Forelimb muscle (tissue), 1 donor: ENCODE measurements around the gene CIDEC. TPM values are rescaled to one million over a fixed set of nuclear protein-coding genes. Genes with fewer than 3 reads are reported as not detected.
"Not testable (repeated sequence)": the region's sequence is repeated elsewhere in the genome, so short reads cannot be mapped to it uniquely, and the experiment has no call there.

Source experiments
- DNase-seq: peaks from one replicate; pipeline ENCODE4 v3.0.0-alpha.2; 2013; ENCODE audit warnings: low read depth
- polyA plus RNA-seq: library from polyadenylated mRNA; unstranded; fragments of 120-200 nt; gene quantifications from one replicate; pipeline ENCODE4 v1.2.1, GENCODE V29; 2013; ENCODE audit not compliant: insufficient read length

CIDEC gene
- polyA plus RNA-seq, 1 donor = 0.22 TPM

- DNase-seq = no peak
These were observed 21.9 kb upstream of the CIDEC start for GRCh38 chr3:9901967-9902366.

- DNase-seq = not testable (repeated sequence)
These were observed 20.9 kb upstream of the CIDEC start for GRCh38 chr3:9900965-9901415.

- no peak for DNase-seq
These were observed 19.3 kb upstream of the CIDEC start for GRCh38 chr3:9899289-9899791.

GRCh38 chr3:9898467-9899241, 18.6 kb upstream of the CIDEC start:
- DNase-seq = no peak

- no peak for DNase-seq
These were observed 17.6 kb upstream of the CIDEC start for GRCh38 chr3:9897408-9898372.

GRCh38 chr3:9896755-9897407, 16.8 kb upstream of the CIDEC start:
- DNase-seq = not testable (repeated sequence)

- DNase-seq = not testable (repeated sequence)
These were observed 15.7 kb upstream of the CIDEC start for GRCh38 chr3:9895715-9896114.

GRCh38 chr3:9893739-9894138, 13.7 kb upstream of the CIDEC start:
- DNase-seq = no peak

GRCh38 chr3:9891072-9891622, 11.1 kb upstream of the CIDEC start:
- DNase-seq = no peak

GRCh38 chr3:9890249-9891071, 10.4 kb upstream of the CIDEC start, which contains the start of gene JAGN1:
Gene JAGN1, plus strand, starts transcription at chr3:9890610. Its CDS starts 113 bp downstream, at chr3:9890723.
- DNase-seq = peak; percentile 57

GRCh38 chr3:9889405-9889804, 9.4 kb upstream of the CIDEC start:
- no peak for DNase-seq

- DNase-seq = no peak
These were observed 8.5 kb upstream of the CIDEC start for GRCh38 chr3:9888540-9888939.

- DNase-seq = no peak
These were observed 7.4 kb upstream of the CIDEC start for GRCh38 chr3:9887480-9887879.

GRCh38 chr3:9886328-9886727, 6.3 kb upstream of the CIDEC start:
- DNase-seq = no peak

- DNase-seq = no peak
These were observed 4.6 kb upstream of the CIDEC start for GRCh38 chr3:9884555-9885165.

- no peak for DNase-seq
These were observed 3.9 kb upstream of the CIDEC start for GRCh38 chr3:9883706-9884554.

GRCh38 chr3:9881441-9881840, 1.4 kb upstream of the CIDEC start:
- DNase-seq = no peak

GRCh38 chr3:9878700-9879099, 1.4 kb downstream of the CIDEC start:
- no peak for DNase-seq

GRCh38 chr3:9876991-9877390, 3.1 kb downstream of the CIDEC start:
- DNase-seq = no peak
